Motor neuron (in vitro differentiated cells): ENCODE results near the gene EIF5AL1. TPM values are rescaled to one million over a fixed set of nuclear protein-coding genes. Genes with fewer than 3 reads are reported as not detected.
"Not testable (repeated sequence)": the region's sequence is repeated elsewhere in the genome, so short reads cannot be mapped to it uniquely, and the experiment has no call there.

Source experiments
- ATAC-seq, 8 experiments: fragments of 200-7000 bp; cut with Tn5 transposase; replicated peaks in 6 of 8; 2 replicates each; pipeline ENCODE4 v1.8.0; 2021; ENCODE audit warnings: mild to moderate bottlenecking in 8 of 8, moderate library complexity in 8 of 8
- H3K27ac ChIP-seq, 2 donors: fragments of 250-450 bp; sonication (Bioruptor Pico); 2 replicates each; pipeline ENCODE4 v1.9.0; 2021; ENCODE audit warnings: antibody characterized with exemption in 2 of 2, mild to moderate bottlenecking in 2 of 2, moderate library complexity in 1 of 2
- H3K4me1 ChIP-seq, 2 donors: fragments of 250-450 bp; sonication (Bioruptor Pico); replicated peaks in 1 of 2; 2 replicates each; pipeline ENCODE4 v1.6.1; 2021; ENCODE audit warnings: antibody characterized with exemption in 2 of 2, mild to moderate bottlenecking in 2 of 2, moderate library complexity in 1 of 2
- H3K4me3 ChIP-seq, 5 donors: fragments of 250-450 bp; sonication (Bioruptor Pico); 2 replicates each; pipeline ENCODE4 v1.9.0; 2021; ENCODE audit warnings: antibody characterized with exemption in 5 of 5, mild to moderate bottlenecking in 5 of 5, moderate library complexity in 4 of 5
- WGBS, 10 experiments: fragments of 450-650 bp; shearing (Covaris generic); methylation state at CpG; one replicate each; pipeline ENCODE4 v1.0.0; 2022; 5-methylcytosine and 5-hydroxymethylcytosine counted together
- in situ Hi-C, 9 experiments: fragments of 400-800 bp; cut with MboI; loops; one replicate each; pipeline ENCODE4 v1.15.0; 2021; ENCODE audit warnings: low sequenced_read_pairs in 9 of 9, low pct_unique_long_range_greater_than_20kb in 2 of 9; ENCODE audit not compliant: unreplicated experiment in 9 of 9
- total RNA-seq, 8 experiments: library from RNA; unstranded; fragments of 300-600 nt; gene quantifications; 2 replicates each; pipeline versions ENCODE4 v1.2.3 to v1.2.4, GENCODE V29; 2022

EIF5AL1 gene
- total RNA-seq, 8 experiments from 2014 or later = 0.05 to 0.66 (median 0.23) TPM

GRCh38 chr10:79491143-79491835 is 21.0 kb upstream of the EIF5AL1 start:
- H3K4me1 ChIP-seq = no peaks in the 10 kb centered on the region
- H3K27ac ChIP-seq = no peak overlapping the region
- WGBS, 10 experiments = 80 to 100% (median 83%) methylated on average over 2 to 4 of the region's 6 CpGs; no CpG with 5 or more reads in 6 of the 10 experiments
- no peak for ATAC-seq
- no peak overlapping the region for H3K4me3 ChIP-seq
- in situ Hi-C loops = no loop called here

DNA sequence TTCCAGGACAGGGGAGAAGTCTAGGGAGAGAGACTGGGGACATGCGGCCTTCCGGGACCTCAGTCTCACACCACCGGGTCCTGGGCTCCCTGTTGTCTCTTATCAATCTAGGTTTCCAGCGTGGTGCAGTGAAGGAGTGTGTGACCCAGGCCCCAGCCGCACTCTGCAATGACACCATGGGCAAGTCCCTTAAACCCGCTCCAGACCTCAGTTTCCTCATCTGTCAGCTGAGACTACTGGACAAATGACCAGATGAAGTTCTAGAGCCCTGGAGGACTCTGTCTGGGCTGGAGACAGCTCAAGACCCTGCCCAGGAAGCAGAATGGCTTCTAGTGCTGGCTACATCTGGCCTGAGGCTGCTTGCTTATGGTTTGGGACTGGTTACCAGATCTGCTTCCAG is 20.1 kb upstream of the EIF5AL1 start:
- ATAC-seq = no peak
- Histone ChIP-seq H3K4me3 (no peak overlapping the region), H3K27ac (no peak overlapping the region), H3K4me1 (no peaks in the 10 kb centered on the region)
- WGBS, 10 experiments = 89 to 93% methylated on average over 3 to 5 of the region's 6 CpGs; no CpG with 5 or more reads in 8 of the 10 experiments
- in situ Hi-C loops = no loop called here

GRCh38 chr10:79492839-79493238 is 19.5 kb upstream of the EIF5AL1 start:
- in situ Hi-C loops = no loop called here
- no peak for ATAC-seq
- Histone ChIP-seq H3K4me1 (no peaks in the 10 kb centered on the region), H3K27ac (no peak overlapping the region), H3K4me3 (no peak overlapping the region)
- 60 to 100% (median 80%) methylated on average over 1 of the region's 3 CpGs; no CpG with 5 or more reads in 6 of the 10 experiments for WGBS, 10 experiments

GRCh38 chr10:79493806-79494205 is 18.5 kb upstream of the EIF5AL1 start:
- Histone ChIP-seq H3K27ac (no peak overlapping the region), H3K4me3 (no peak overlapping the region), H3K4me1 (no peaks in the 10 kb centered on the region)
- in situ Hi-C loops = no loop called here
- ATAC-seq = no peak
- WGBS, 10 experiments = 0 to 75% (median 31%) methylated on average over 1 of the region's 1 CpG; no CpG with 5 or more reads in 6 of the 10 experiments

- in situ Hi-C loops = no loop called here
- no peak overlapping the region for H3K27ac ChIP-seq
- ATAC-seq = no peak
- 50 to 100% (median 80%) methylated on average over 1 to 10 of the region's 17 CpGs; no CpG with 5 or more reads in 2 of the 10 experiments for WGBS, 10 experiments
- no peaks in the 10 kb centered on the region for H3K4me1 ChIP-seq
- H3K4me3 ChIP-seq = no peak overlapping the region
Measured at GRCh38 chr10:79494871-79495705, 17.2 kb upstream of the EIF5AL1 start.

- Histone ChIP-seq H3K4me3 (no peak overlapping the region), H3K27ac (no peak overlapping the region), H3K4me1 (no peaks in the 10 kb centered on the region)
- ATAC-seq = no peak
- 50 to 94% (median 89%) methylated on average over 1 to 6 of the region's 6 CpGs; no CpG with 5 or more reads in 1 of the 10 experiments for WGBS, 10 experiments
- in situ Hi-C loops = no loop called here
Measured at GRCh38 chr10:79495791-79496190, 16.5 kb upstream of the EIF5AL1 start.

GRCh38 chr10:79496896-79497295 is 15.4 kb upstream of the EIF5AL1 start:
- H3K27ac ChIP-seq = no peak overlapping the region
- WGBS, 10 experiments = 25 to 80% (median 47%) methylated on average over 1 to 4 of the region's 4 CpGs; no CpG with 5 or more reads in 4 of the 10 experiments
- no peaks in the 10 kb centered on the region for H3K4me1 ChIP-seq
- H3K4me3 ChIP-seq = no peak overlapping the region
- in situ Hi-C loops = no loop called here
- ATAC-seq = peak in 3 of 8 experiments; percentile 37 to 85 (median 72)

DNA sequence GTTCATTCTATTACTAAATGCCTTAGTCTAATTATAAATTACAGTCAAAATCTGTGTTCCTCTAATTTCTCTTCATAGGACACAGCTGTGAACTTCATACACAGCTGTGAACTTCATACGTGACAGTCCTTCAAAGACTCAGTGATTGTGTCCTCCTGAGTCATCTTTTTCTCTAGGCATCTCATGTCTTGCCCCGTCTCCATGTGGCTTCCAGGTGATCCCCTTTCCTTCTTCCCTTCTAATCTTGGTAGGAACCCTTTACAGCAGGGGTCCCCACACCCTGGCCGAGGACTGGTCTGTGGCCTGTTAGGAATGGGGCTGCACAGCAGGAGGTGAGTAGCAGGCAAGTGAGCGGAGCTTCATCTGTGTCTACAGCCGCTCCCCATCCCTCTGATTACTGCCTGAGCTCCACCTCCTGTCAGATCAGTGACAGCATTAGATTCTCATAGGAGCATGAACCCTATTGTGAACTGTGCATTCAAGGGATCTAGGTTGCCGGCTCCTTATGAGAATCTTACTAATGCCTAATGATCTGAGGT is 14.0 kb upstream of the EIF5AL1 start:
- Histone ChIP-seq H3K4me1 (no peaks in the 10 kb centered on the region), H3K4me3 (no peak overlapping the region), H3K27ac (no peak overlapping the region)
- no peak for ATAC-seq
- in situ Hi-C loops = no loop called here
- 38 to 100% (median 83%) methylated on average over 1 to 3 of the region's 6 CpGs; no CpG with 5 or more reads in 3 of the 10 experiments for WGBS, 10 experiments

- H3K4me3 ChIP-seq = no peak overlapping the region
- no peaks in the 10 kb centered on the region for H3K4me1 ChIP-seq
- no peak overlapping the region for H3K27ac ChIP-seq
- 17 to 62% (median 46%) methylated on average over 1 to 4 of the region's 7 CpGs; no CpG with 5 or more reads in 2 of the 10 experiments for whole genome bisulfite sequencing, 10 experiments
- ATAC-seq = peak; percentile 43 to 95 (median 90)
- in situ Hi-C loops = no loop called here
Measured at GRCh38 chr10:79502561-79503309, 9.6 kb upstream of the EIF5AL1 start.

GRCh38 chr10:79503787-79504186 is 8.5 kb upstream of the EIF5AL1 start:
- H3K4me3 ChIP-seq, ATAC-seq, in situ Hi-C loops, H3K27ac ChIP-seq, H3K4me1 ChIP-seq: not testable (repeated sequence)
- 43% methylated on average over 1 of the region's 4 CpGs; no CpG with 5 or more reads in 9 of the 10 experiments for WGBS, 10 experiments

- peak in 6 of 8 experiments; percentile 19 to 82 (median 46) for ATAC-seq
- in situ Hi-C loops, H3K4me1 ChIP-seq, H3K27ac ChIP-seq, H3K4me3 ChIP-seq: not testable (repeated sequence)
- no CpG with 5 or more reads among the region's 2 CpGs for WGBS, 10 experiments
Measured at GRCh38 chr10:79504483-79504882, 7.8 kb upstream of the EIF5AL1 start.

DNA sequence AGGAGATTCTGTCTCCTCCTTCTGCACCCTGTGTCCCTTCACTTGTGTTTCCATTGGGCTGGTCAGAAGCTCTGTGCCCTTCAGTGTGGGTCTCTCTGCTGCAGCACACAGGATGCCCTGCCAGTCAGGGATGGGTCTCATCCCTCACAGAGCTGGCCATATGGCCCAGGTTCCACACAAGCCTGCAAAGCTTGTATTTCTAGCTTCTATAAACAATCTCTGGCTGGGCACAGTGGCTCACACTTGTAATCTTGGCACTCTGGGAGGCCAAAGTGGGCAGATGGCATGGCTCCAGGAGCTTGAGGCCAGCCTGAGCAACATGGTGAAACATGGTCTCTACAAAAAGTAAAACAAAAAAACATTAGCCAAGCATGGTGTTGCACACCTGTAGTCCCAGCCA is 7.0 kb upstream of the EIF5AL1 start:
- H3K4me3 ChIP-seq, in situ Hi-C loops, H3K4me1 ChIP-seq, H3K27ac ChIP-seq, ATAC-seq: not testable (repeated sequence)

- in situ Hi-C loops = no loop called here
- Histone ChIP-seq H3K27ac (no peak overlapping the region), H3K4me3 (no peak overlapping the region), H3K4me1 (no peaks in the 10 kb centered on the region)
- ATAC-seq = no peak
Measured at GRCh38 chr10:79505829-79506228, 6.5 kb upstream of the EIF5AL1 start.
